Measurements from ENCODE around the gene RELB.

DNA sequence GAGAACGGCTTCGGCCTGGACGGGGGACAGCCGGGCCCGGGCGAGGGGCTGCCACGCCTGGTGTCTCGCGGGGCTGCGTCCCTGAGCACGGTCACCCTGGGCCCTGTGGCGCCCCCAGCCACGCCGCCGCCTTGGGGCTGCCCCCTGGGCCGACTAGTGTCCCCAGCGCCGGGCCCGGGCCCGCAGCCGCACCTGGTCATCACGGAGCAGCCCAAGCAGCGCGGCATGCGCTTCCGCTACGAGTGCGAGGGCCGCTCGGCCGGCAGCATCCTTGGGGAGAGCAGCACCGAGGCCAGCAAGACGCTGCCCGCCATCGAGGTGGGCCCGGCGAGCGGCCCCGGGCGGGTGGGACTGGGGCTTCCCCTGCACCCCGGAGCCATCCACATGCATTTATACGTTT, 10.7 kb downstream of the RELB start:
- TF ChIP-seq, protein P1, sequence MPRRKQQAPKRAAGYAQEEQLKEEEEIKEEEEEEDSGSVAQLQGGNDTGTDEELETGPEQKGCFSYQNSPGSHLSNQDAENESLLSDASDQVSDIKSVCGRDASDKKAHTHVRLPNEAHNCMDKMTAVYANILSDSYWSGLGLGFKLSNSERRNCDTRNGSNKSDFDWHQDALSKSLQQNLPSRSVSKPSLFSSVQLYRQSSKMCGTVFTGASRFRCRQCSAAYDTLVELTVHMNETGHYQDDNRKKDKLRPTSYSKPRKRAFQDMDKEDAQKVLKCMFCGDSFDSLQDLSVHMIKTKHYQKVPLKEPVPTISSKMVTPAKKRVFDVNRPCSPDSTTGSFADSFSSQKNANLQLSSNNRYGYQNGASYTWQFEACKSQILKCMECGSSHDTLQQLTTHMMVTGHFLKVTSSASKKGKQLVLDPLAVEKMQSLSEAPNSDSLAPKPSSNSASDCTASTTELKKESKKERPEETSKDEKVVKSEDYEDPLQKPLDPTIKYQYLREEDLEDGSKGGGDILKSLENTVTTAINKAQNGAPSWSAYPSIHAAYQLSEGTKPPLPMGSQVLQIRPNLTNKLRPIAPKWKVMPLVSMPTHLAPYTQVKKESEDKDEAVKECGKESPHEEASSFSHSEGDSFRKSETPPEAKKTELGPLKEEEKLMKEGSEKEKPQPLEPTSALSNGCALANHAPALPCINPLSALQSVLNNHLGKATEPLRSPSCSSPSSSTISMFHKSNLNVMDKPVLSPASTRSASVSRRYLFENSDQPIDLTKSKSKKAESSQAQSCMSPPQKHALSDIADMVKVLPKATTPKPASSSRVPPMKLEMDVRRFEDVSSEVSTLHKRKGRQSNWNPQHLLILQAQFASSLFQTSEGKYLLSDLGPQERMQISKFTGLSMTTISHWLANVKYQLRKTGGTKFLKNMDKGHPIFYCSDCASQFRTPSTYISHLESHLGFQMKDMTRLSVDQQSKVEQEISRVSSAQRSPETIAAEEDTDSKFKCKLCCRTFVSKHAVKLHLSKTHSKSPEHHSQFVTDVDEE (CRISPR knock-in tag; IDR thresholded peaks at IDR 0.05): no peak
- no peak for TF ChIP-seq PPARA (CRISPR knock-in tag; IDR thresholded peaks at IDR 0.05; ENCODE audit: borderline replicate concordance)
- TF ChIP-seq, protein P2, sequence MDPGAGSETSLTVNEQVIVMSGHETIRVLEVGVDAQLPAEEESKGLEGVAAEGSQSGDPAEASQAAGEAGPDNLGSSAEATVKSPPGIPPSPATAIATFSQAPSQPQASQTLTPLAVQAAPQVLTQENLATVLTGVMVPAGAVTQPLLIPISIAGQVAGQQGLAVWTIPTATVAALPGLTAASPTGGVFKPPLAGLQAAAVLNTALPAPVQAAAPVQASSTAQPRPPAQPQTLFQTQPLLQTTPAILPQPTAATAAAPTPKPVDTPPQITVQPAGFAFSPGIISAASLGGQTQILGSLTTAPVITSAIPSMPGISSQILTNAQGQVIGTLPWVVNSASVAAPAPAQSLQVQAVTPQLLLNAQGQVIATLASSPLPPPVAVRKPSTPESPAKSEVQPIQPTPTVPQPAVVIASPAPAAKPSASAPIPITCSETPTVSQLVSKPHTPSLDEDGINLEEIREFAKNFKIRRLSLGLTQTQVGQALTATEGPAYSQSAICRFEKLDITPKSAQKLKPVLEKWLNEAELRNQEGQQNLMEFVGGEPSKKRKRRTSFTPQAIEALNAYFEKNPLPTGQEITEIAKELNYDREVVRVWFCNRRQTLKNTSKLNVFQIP (CRISPR knock-in tag; IDR thresholded peaks at IDR 0.05; ENCODE audit: borderline replicate concordance, low read depth): no peak
- TF ChIP-seq ARNTL (CRISPR knock-in tag; IDR thresholded peaks at IDR 0.05; ENCODE audit: borderline replicate concordance, low read depth): no peak
- TF ChIP-seq, protein P3, sequence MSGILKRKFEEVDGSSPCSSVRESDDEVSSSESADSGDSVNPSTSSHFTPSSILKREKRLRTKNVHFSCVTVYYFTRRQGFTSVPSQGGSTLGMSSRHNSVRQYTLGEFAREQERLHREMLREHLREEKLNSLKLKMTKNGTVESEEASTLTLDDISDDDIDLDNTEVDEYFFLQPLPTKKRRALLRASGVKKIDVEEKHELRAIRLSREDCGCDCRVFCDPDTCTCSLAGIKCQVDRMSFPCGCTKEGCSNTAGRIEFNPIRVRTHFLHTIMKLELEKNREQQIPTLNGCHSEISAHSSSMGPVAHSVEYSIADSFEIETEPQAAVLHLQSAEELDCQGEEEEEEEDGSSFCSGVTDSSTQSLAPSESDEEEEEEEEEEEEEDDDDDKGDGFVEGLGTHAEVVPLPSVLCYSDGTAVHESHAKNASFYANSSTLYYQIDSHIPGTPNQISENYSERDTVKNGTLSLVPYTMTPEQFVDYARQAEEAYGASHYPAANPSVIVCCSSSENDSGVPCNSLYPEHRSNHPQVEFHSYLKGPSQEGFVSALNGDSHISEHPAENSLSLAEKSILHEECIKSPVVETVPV (CRISPR knock-in tag; IDR thresholded peaks at IDR 0.05): no peak

Data from SK-N-SH treated with all-trans-retinoic acid at 6 μM for 48 hours (cell line).